ENCODE data around the gene MSMP.

GRCh38 chr9:35757226-35757891 lies 3.3 kb upstream of the MSMP start:
- no peak for TF ChIP-seq CTCF (conservative IDR thresholded peaks at IDR 0.05; ENCODE audit: low read depth, low read length)
- TF ChIP-seq EZH2 (IDR thresholded peaks at IDR 0.05; ENCODE audit: borderline replicate concordance, low read depth, low read length, poor library complexity, severe bottlenecking), result no peak

Measured in A673 (cell line).